Loucy (cell line): ENCODE results near the gene CACNA1S.

Experiments used
- CTCF ChIP-seq: fragments of 200-600 bp; sonication (generic); conservative IDR thresholded peaks from 2 replicates; pipeline ENCODE4 v1.5.1; 2014; ENCODE audit warnings: mild to moderate bottlenecking, antibody characterized with exemption, low read length
- EZH2phosphoT487 ChIP-seq: fragments of 200-600 bp; IDR thresholded peaks from 2 replicates; pipeline ENCODE4 v1.6.1; 2018; ENCODE audit warnings: antibody characterized with exemption, mild to moderate bottlenecking, moderate library complexity, borderline replicate concordance

DNA sequence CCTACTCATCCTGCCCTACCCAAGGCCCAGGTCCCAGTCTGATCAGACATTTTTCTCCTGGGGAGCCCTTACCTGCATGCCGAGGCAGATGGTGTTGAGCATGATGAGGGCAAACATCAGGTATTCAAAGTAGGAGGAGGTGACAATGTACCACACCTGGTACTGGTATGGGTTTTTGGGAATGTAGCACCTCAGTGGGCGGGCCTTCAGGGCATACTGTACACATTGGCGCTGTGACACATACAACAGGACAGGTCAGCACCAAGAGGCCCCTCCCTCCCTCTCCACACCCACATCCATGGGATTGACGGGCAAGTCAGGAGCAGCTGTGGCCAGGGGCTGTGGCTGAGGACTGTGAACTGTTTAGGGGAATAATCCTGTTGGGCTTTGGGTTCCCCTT is 51.6 kb downstream of the CACNA1S start:
- TF ChIP-seq EZH2phosphoT487 (no peak), CTCF (no peak)
